Activated gamma-delta T cell (primary cell): Measurements from ENCODE around the gene SEC61A2.
"Not testable (repeated sequence)": the region's sequence is repeated elsewhere in the genome, so short reads cannot be mapped to it uniquely, and the experiment has no call there.

Source experiments
- DNase-seq: peaks from one replicate; lab custom pipeline; 2025; lab: John Stamatoyannopoulos, UW

Gene SEC61A2

DNA sequence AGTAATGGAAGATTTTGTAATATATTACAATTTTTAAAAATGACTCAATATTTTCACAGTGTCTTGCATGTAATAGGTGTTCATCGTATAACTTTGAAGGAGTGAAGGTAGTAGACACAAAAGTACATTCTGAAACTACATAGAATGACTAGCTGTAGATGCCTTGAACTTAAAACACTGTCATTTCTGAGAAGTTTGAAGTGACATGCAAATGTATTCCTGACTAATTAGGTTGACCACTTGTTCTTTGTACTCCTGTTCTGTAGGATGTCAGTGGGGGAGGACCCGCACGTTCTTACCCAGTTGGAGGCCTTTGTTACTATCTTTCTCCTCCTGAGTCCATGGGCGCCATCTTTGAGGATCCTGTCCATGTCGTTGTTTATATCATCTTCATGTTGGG, 31.2 kb downstream of the SEC61A2 start:
- no peak for DNase-seq

DNA sequence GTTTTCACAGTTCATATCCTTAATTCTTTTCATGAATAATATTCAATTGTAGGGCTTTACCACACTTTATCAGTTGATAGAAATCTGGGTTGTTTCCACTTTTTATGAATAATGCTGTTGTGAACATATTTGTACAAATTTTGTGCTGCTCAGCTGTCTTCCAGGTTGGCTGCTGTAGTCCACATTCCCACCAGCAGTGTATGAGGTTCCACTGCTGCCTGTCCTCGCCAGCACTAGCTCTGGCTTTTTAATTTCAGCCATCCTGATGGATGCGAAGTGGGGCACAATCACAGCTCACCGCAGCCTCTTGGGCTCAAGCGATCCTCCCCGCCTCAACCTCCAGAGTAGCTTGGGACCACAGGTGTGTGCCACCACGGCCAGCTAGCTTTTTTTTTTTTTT, 33.5 kb downstream of the SEC61A2 start:
- no peak for DNase-seq

DNA sequence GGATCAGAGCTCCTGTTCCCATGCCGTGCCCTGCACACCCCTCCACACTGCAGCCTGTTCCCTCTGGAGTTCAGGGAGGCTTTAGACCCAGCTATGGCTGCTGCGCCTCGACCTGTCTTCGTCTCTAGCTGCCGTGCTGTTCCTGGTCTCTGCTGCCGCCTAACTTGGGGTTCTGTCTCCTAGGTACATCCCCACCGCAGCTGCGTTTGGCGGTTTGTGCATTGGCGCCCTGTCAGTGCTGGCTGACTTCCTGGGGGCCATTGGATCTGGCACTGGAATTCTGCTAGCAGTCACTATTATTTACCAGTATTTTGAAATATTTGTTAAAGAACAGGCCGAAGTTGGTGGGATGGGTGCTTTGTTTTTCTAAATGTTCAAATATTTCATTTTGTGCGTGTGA, 34.6 kb downstream of the SEC61A2 start:
- DNase-seq: no peak

DNA sequence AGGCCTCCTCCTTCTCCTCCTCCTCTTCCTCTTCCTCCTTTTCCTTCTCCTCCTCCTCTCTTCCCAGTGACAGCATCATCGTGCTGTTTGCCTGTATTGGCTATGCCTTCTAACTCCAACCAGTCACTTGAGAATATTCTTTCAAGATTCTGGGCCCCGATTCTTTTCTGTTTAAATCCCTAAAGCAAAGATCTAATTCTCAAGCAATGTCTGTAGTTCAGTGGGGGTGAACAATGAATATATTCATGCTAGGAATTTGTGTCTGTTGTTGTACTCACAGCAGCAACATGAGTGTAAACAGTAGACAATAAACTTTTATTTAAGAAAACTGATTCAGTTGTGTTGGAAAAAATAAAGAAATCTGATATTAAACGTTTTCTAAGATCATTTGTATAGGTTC, 35.6 kb downstream of the SEC61A2 start:
- no peak for DNase-seq

DNA sequence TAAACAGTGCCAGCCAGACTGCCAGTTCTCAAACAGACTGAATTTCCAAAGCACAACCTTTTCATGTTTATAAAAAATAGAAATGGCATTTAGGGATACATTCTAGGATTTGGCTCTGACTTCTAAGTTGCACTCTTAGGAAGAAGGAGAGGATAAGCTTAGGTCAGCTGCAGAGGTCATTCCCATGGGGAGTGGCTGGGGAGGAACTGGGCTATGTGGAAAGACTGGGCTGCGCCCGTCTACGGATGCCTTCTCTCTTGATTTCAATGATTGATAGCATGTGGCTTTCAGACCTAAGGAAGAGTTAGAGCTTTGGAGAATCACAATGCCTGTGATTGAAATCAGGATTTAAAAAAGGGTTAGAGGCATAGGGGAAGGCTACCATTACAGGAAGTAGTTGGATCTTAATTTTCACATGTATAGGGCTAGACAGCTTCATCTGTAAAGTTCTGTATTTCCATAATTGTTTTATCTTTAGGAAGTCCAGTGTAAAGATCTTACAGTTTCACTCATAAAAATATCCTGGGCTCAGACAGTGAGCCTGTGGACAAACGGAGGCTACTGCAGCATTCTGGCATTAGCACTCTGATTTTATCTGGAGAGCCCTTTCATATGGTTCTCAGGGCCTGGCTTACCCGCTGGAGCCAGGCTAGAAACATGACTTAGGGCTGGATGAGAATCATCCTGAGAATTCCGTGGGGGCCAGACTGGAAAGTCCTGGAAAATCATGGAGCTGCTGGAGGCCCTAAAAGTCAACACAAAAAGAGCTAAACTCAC, 36.7 kb downstream of the SEC61A2 start:
- DNase-seq: no peak

DNA sequence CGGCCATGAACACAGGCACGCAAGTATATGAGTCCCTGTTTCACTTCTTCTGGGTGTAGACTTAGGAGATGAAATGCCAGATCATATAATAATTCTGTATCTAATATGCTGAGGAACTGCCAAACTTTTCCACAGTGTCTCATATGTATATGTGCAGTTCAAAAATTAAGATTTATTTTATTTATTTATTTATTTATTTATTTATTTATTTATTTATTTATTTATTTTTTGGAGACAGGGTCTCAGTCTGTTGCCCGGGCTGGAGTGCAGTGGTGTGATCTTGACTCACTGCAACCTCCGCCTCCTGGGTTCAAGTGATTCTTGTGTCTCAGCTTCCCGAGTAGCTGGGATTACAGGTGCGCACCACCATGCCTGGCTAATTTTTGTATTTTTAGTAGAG, 42.0 kb downstream of the SEC61A2 start:
- not testable (repeated sequence) for DNase-seq

DNA sequence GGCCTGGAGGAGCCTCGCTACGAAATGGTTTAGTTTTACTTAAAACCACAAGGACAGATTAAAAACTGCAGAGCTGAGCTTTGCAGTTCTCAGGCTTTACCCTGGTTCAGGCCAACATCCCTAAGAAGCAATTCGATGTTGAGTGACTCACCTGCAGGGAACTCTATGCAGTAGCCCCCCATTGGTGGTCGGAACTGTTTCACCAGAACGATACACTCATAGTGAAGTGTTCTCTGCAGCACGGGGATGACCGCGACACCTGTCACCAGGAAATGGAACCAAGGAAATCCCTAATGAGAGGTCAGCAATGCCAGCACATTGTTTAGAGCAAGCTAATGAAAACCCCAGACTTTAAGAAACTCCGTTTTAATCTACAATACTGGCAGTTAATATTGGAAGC, 48.2 kb downstream of the SEC61A2 start:
- no peak for DNase-seq

DNA sequence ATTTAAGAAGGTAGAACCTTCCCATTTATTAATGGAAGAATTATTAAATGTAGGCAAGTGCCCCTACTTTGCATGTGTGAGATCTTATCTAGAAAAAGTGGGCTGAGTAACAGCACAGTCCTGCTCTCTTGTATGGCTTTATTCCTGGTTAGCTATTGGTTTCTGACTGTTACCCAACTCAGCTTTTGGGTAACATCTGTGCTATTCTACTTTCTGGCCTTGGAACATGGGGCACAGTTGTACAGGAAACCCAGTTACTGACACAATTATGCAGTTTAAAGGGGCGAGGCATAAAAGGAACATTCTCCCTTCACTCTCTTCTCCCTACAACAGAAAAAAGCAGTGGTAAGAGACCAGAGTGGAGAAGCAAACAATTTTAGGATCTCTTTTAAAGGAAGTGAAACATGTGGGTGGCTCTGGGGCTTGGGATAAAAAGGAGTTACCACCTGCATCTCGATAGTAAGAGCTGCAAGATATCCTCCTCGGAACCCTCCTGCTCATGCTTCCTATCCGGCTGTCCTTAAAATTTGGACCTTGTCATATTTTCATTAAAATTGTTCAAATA, 50.2 kb downstream of the SEC61A2 start:
- no peak for DNase-seq

DNA sequence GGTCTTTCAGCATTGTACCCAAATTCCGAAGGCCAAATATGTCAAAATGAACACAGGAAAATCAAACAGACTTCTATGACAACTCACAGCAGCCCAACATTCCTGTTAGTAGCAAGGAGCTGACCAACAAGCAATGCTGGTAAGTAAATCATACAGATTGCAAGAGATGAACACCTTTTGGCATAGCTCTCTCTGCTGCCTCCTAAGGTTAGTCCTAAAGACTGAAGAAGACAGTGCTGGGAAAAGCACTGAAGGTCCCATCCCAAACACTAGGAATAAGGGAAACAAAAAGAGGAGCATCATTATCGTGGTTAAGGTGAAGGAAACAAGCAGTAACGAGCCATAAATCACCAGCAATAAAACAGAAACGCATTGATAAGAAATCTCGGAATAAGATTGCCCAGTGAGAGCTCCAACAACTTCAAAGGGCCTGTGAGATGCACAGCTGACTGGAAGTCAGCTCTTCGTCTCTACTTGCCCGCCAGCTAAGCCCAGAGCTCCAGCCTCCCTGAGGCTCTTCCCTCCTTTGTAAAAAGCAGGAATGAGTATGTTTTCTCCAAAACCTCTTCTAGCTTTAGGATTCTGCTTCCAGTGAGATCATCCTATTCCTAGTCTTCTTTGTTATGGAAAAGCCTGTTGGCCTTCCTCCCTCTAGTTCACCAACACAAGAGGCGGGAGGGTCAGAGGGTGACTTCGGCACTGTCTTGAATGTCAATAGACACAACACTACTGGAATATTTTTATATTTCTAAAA, 50.9 kb downstream of the SEC61A2 start:
- DNase-seq: no peak

DNA sequence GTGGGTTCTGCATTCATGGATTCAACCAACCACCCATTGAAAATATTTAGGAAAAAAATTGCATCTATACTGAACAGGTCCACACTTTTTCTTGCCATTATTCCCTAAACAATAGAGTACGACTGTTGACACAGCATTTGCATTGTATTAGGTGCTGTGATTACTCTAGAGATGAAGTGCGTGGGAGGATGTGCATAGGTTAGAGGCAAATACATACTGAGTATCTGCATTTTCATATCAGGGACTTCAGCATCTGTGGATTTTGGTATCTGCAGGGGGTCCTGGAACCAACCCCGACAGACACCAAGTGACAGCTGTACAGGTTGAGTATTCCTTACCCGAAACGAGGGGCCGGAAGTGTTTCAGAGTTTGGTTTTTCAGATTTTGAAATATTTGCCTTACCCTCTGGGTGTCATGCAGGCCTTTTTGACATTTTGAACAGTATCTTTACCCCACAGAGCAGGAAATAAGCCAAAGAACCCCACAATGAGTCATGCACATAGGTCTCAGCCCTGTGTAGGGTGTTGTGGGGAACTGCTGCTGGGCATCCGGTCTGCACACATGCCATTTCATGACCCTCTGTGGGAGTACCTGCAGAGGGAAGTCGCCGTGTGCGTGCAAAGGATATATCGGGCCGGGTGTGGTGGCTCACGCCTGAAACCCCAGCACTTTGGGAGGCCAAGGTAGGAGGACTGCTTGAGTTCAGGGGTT, 51.7 kb downstream of the SEC61A2 start:
- DNase-seq: no peak

DNA sequence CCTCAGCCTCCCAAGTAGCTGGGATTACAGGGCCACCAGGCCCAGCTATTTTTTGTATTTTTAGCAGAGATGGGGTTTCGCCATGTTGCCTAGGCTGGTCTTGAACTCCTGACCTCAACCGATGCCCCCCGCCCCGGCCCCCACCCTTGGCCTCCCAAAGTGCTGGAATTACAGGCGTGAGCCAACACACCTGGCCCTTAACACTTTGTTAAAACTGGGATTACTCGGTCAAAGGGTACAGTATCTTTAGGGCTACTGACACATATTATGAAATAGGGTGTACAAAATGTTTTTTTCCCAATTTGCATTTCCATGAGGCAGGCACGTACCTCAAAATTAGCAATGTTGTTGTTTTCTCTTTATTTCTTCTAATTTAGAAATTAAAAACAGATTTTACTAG, 54.7 kb downstream of the SEC61A2 start:
- no peak for DNase-seq

DNA sequence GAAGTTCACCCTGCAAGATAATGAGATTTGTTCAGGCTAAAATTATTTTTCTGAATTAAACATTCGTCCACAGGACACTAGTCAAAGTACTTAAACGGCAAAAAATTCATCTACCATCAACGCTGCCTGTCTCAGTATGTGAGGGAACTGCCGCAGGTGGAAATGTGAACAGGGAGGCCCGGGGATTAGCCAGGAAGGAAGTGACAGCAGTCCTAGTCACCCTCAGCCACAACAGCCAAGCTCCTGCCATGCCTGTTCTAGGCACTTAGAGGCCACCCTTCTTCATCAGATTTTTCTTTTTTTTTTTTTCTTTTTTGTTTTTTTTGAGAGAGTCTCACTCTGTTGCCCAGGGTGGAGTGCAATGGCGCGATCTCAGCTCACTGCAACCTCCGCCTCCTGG, 56.8 kb downstream of the SEC61A2 start:
- DNase-seq: no peak

DNA sequence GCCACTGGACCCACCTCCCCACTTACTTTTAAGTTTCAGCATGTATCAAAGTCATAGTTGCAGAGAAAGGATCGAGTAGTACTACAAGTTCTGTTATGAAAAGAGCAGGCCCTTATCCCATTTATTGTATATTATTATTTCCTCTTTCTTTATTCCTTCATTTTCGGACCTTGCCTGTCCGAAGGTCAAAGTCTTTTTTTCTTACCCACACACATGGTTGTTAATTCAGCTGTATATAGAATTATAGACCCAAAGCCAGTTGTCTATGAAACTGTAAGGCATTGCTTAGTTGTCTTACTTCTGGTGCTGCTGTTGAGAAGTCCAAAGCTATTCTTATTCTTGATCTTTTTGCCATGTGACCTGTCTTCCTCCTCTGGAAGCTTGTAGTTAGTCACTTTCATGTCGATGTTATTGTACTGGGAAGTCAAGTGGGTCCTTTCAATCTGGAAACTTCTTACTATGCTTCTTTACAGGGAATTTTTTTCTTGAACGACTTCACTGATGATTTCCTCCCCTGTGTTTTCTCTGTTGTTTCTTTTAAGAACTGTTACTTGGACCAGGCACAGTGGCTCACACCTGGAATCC, 57.9 kb downstream of the SEC61A2 start:
- no peak for DNase-seq

DNA sequence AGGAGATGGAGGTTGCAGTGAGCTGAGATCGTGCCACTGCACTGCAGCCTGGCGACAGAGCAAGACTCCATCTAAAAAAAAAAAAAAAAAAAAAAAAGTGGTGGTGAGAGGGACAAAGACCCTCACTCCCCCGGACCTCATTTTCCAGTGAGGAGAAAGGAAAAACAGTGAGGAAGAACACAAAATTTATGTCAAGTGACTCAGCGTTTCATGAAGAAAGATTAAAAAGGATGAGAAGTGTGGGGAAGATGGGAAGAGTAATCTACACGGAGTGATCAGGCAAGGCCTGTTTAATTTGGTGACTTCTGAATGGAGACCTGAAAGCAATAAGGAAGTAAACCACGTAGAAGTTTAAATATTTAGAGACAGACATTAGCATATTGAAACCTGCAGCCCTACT, 59.2 kb downstream of the SEC61A2 start:
- DNase-seq: no peak

DNA sequence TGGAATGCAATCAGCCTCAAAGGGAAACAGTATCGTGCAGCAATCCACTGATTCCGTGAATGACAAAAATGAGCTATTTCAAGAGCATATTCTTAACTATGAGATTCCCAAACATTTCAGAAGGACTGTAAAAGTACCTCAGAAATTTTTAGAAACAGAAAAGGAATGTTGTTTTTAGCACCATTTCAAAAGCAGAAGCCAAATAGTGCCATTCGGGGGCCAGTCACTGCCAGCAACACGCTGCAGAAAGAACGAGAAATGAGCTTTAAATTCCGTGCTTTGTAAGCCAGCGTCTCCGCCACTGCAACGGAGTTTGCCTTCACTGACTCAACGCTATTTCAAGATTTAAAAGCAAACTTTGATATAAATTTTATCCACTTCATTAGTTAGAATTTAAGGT, 59.9 kb downstream of the SEC61A2 start:
- DNase-seq: no peak

DNA sequence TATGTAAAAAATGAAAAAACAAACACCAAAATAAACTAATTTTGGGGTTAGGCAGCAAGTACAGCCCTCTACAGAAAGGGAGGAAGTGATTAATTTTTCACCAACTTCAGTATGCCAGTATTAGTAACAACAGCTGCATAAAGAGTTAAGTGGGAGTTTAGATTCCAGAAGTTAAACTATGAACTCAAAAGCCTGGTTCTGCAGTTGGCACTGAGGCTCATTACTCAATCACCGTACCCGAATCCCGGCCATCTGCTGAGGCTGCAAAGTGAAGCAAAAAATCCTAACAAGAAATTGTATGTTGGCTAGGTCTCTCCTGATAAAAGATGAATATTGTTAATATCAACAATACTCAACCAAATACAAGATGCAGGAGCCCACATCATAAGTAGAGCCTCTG, 62.2 kb downstream of the SEC61A2 start:
- no peak for DNase-seq

DNA sequence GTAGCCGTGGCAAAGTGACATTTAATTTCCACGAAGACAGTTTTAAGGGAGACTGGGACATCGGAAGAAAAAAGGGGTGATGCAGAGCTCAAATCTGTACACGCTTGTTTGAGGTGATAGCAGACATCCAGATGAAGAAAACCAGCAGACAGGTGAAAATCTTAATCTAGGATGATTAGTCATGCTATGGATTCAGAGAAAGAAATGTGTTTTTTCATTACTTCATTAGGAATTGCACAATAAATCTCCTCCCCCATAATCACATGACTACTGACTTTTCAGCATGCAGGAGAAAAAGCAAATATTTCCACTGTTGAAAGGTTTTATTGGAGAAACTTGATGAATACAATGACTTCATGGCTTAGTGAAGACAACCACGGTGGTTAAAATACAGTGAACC, 63.7 kb downstream of the SEC61A2 start:
- no peak for DNase-seq

DNA sequence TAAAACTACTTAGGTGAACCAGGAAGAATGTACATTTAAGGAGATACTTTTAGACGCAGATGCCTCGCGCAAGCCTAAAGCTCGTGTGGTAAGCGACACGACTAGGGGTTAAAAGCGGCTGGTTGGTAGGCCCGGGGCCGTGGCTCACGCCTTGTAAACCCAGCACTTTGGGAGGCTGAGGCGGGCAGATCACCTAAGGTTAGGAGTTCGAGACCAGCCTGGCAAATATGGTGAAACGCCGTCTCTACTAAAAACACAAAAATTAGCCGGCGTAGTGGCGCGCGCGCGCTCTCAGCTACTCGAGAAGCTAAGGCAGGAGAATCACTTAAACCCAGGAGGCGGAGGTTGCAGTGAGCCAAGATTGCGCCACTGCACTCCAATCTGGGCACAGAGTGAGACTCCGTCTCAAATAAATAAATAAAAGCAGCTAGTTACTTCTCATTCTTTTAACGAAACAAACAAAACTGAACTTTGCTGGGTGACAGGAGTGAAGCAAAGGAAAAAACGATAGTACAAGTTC, 65.3 kb downstream of the SEC61A2 start:
- DNase-seq: no peak

DNA sequence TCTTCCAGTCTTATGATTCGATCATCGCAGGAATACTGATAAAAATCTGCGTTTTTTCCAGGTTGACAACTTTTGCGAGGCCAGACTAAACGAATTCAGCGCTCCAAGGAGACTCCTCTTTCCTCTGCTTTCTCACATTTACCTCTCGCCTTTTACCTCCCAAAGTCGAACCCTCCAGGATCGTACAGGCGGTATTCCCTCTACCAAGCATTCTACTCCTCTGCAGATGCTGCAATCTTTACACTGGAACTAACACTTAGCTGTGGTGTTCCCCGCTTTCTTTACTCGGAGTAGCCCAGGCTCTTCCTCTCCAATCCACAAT, 65.8 kb downstream of the SEC61A2 start:
- DNase-seq: no peak

DNA sequence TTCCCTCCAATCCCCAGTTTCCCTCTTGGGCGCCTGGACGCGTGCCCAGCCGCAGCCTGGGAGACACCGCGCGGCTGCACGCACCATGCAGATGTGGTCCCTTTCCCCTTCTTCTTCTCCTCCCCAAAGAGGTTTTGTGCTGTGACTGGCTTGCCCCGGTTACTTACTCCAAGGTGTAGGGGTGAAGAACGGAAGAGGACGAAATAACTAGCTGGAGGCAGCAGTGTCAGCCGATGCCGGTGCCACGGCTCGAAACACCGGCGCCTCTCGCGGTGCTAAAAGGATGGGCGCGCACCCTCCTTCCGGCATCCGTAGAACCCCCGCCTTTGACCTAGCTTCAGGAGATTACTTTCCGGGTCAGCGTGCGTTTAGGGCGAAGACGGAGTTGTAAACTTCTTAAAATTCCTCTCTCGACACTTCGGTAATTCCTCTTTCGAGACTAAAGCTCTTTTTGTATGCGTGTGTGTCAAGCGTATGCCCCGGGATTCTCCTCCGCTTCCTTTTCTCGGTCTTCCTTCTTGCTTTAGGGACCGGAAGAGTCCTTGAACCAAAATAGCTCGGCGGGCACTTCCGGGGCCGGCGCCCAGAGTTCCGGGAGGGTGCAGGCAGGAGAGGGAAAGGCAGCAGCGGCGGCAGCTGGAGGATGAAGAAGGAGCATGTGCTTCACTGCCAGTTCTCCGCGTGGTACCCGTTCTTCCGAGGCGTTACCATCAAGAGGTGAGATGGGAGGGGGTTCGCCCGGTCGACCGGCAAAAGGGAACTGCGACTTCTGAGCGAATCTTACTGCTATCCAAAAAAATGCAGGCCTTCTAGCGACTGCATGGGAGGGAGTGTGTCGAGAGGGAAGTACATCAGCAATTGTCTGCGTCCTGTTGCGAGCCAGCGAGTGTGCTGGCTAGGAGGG, 66.4 kb downstream of the SEC61A2 start, which contains the start of the genes CDC123 and NUDT5:
Gene CDC123, plus strand, starts transcription at position 586 of the 904 bp plus-strand sequence. Its CDS starts 58 bp downstream, at position 644.
Gene NUDT5, minus strand, starts transcription at position 289 of the 904 bp plus-strand sequence. CDS start 9,600 bp downstream, outside the sequence.
- peak; percentile 63 for DNase-seq
